DMS114 treated with DMSO at 0.1 percent for 48 hours (cell line): ENCODE measurements around the gene RAB2B.
"Not testable (repeated sequence)": the region's sequence is repeated elsewhere in the genome, so short reads cannot be mapped to it uniquely, and the experiment has no call there.

Experiments
- DNase-seq: peaks from one replicate; lab custom pipeline; 2025; ENCODE audit not compliant: unreplicated experiment; lab: John Stamatoyannopoulos, UW

Gene RAB2B

DNA sequence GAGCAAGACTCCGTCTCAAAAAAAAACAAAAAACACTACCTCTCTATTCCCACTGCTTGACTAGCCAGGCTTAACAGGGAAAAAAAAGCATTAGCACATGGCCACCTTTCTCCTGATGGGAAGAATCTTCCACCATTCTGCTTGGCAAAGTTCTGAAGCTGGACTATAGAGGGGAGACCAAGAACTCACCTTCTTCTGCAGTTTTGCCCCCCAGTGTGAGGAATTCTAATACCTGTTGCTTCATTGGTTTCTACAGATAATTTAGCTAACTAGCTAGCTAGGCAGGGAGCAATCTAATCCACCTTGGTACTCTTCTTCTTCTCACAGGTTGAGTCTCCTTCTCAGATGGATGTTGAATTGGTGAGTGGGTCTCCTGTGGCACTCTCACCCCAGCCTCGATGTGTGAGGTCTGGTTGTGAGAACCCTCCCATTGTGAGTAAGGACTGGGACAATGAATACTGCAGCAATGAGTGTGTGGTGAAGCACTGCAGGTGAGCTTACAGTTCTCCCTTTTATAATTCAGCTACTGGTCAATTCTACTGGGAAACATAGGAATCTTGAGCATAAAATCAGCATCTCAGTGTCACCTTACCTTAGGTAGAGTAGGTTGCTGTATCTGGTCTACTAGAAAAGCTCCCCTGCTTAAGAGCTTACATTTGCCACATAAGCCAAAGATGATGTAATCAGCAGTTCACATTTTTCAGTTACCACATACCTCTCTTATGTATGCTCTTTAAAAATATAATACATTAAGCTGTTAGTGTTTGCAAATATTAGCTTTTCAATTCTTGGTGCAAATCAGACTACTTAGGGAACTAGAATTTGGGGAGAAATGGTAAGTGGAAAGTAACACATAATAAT lies 18.4 kb upstream of the RAB2B start:
- no peak for DNase-seq

DNA sequence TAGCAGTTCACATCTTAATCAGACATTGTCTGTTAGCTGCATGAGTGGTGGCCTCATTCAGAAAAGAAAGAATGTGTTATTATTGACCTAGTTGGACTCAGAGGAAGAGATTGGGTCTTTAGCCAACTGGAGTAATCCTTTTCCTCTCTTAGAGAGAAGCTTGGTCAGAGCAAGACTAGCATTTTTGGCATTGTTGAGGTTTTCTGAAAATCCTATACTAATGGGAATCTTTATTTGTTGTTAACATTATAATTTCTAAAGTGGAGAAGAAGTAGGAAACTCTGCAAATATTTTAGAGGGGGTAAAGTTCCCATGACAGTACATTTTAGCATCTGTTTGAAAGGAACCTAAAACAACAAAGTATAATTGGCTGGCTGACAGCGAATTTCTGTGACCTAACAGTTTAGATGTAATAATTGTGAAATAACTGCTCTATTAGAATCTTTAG lies 9.9 kb upstream of the RAB2B start:
- DNase-seq, result no peak

- no peak for DNase-seq
These were observed 235 bp downstream of the RAB2B start for GRCh38 chr14:21476523-21476924.

GRCh38 chr14:21475767-21476522 lies 814 bp downstream of the RAB2B start:
- DNase-seq, result no peak

DNA sequence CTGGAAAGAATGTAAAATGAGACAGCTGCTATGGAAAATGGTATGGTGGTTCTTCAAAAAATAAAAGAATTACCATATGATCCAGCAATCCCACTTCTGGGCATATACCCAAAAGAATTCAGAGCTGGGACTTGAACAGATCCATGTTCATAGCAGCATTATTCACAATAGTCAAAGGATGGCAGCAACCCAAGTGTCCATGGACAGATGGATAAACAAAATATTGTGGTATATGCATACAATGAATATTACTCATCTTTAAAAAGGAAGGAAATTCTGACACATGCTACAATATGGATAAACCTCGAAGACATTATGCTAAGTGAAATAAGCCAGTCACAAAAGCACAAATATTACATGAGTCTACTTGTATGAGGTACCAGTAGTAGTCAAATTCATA lies 9.1 kb downstream of the RAB2B start:
- no peak for DNase-seq

- DNase-seq, result peak; percentile 98
These were observed 20.7 kb downstream of the RAB2B start, which contains the start of gene CHD8 for GRCh38 chr14:21455912-21456667. Gene CHD8, minus strand, starts transcription at chr14:21456123. Its CDS starts 24,480 bp downstream, at chr14:21431643.

- no peak for DNase-seq
These were observed 21.2 kb downstream of the RAB2B start for GRCh38 chr14:21455592-21455911.

DNA sequence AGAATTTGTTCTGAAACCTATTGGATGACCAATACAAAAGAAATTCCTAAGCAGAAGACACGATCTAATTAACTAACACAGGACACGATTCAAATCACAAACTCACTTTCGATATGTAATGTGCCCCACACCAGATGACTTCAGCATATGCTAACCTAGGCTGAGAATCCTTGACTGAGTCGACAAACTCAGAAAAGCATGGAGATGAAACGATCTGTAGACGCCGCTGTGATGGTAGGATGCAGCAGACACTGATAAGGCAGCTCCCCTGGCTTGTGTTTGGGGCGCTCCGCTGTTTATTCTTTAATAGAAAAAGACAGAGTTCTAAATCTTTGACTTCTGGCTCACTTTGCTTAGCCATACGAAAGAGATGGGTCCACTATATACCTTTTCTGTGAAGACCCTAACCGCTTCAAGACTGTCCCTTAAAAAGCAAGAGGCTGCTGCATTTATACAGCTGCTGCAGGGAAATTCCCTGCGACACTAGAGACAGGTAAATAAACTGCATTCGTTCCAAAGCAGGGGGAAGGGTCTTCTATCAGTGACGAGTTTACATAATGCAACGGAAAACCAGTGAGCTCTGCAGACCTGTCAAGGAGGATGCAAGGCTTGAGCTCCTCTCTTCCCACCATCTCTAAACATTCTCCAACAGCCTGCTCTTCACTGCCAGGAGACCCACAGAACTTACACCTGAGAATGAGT lies 21.8 kb downstream of the RAB2B start:
- DNase-seq, result no peak

DNA sequence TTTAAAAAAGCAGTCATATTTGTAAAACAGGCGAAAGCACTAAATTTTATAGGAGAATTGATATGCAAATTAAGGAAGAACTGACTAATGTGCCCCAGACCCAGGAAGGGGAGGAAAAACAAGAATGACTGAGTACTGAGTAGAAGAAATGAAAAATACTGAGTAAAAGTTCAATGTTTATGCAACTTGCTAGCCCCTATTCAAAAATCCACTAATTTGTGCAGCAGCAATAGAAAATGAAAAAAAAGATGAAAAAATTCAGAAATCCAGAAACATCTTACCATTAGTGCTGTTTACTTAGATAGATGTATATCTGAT lies 26.9 kb downstream of the RAB2B start:
- DNase-seq, result no peak

DNA sequence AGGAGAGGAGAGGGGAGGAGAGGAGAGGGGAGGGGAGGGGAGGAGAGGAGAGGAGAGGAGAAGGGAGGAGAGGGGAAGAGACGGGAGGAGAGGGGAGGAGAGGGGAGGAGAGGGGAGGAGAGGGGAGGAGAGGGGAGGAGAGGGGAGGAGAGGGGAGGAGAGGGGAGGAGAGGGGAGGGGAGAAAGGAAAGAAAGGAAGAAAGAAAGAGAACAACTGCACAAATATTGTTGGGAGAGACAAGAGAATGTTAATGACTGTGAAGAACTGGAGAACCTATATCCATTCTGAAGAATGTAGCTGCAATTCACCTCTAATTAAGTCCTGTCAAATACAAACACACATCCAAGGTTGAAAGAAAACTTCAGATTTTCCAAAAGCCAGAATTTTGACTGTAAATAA lies 34.1 kb downstream of the RAB2B start:
- DNase-seq, result not testable (repeated sequence)

DNA sequence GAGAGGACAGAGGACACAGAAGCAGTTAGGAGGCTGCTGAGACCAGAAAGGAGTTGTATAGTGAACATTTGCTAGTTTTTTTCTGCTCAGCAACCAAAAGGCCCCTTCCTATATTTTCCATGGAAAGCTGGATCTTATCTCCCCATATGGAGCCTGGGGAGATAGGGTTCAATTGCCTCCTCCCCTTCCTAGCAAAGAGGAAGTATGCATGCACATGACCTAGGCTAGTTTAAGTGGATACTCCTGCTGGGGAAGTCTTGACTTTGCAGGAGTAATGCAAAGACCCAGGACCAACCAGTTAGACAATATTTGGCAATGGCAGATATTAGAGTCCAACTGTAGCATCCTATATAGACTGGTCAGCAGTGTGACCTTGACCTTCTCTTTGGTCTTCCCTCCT lies 35.9 kb downstream of the RAB2B start:
- no peak for DNase-seq

DNA sequence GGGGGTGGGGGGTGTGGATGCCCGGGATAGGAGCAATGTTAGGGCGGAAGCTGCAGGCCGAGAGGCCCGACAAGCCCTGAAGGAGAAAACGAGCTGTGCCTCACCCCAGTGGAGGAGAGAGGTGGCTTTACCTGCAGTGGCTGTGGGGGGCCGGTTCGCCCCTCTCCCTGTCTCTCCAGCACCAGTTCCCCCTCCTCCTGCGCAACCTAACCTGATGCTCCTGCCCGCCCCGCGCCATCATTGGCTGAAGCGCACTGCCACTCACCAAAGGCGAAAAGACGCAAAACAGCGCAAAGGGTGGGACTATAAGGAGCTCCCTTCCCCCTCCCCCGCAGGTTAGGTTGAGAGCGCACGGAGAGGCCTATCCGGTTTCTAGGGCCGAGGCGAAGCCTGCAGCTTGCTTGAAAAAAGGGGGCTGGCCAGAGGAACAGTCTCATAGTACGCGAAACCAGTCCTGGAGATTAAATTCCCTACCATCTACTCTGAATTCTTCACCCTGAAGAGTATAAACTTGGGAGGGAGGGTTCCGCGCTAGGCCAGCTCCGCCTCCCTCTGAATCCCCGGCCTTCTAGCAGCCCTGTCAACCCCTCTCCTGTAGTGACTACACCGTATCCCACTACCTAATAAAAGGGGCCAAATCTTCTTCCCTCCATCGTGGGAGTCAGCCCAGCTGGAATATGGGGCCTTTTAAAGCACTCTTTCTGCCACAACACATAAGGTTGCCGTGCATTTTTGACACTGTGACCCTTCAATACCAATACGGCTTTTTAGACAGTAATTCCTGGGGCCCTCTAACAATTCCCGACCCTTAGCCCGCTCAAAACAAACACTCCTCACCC lies 39.5 kb downstream of the RAB2B start:
- DNase-seq, result peak; percentile 90

- DNase-seq, result no peak
These were observed 40.1 kb downstream of the RAB2B start for GRCh38 chr14:21436567-21437062.

- DNase-seq, result no peak
These were observed 45.6 kb downstream of the RAB2B start for GRCh38 chr14:21431126-21431525.

DNA sequence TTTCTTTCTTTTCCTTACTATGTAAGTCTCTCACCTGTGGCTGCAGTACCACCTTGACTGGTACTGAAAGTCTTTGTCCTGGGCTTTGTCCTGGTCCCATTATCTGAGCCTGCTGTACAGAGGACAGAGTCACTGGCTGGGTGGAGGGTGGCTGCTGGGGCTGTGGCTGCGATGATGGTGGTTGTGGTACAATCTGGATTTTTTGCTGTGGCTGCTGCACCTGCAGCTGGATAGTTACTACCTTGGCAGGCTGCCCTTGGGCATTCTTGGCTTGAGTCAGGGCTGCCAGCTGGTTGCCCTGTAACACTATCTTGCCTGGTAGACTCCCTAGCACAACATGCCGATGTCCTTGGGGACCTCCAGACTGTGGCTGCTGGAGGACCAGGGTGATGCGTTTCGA lies 47.8 kb downstream of the RAB2B start:
- DNase-seq, result no peak

GRCh38 chr14:21426692-21427091 lies 50.1 kb downstream of the RAB2B start:
- DNase-seq, result no peak

GRCh38 chr14:21419528-21419927 lies 57.2 kb downstream of the RAB2B start:
- DNase-seq, result no peak

DNA sequence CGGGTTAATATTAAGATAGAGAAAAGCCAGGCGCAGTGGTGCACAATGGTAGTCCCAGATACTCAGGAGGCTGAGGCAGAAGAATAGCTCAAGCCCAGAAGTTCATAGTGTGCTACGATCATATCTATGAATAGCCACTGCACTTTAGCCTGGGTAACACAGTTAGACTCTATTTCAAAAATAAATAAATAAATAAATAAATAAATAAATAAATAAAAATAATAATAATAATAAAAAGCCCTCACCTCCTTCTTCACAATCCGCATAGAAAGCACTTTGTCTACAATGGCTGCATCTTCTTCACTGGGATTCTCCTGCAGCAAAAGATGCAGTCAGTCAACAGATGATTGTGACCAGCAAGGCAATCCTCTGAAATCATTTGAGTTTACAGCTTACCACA lies 61.4 kb downstream of the RAB2B start:
- DNase-seq, result no peak

GRCh38 chr14:21414137-21414631 lies 62.6 kb downstream of the RAB2B start:
- DNase-seq, result no peak
